Measurements from ENCODE around the gene PCSK5.

Gene PCSK5

DNA sequence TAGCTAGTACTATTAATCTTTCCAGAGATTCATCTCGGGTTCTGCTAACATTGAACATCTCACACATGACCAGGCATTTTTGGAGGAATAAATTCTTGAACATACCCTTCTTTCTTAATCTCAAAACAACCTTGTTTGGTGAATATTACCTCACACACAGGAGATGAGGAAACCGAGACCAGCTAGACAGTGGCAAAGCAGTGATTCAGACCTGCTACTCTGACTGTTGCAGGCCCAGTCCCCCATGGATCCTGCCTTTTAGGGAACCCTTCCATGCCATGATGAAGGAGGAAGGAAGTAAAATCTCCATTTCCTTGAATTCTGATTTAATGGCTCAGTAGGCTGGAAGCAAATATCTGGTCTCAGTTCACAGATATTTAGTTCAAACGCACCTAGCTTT, 2.6 kb downstream of the PCSK5 start:
- TF ChIP-seq TAF1 (IDR thresholded peaks at IDR 0.05; ENCODE audit: low read depth): no peak

DNA sequence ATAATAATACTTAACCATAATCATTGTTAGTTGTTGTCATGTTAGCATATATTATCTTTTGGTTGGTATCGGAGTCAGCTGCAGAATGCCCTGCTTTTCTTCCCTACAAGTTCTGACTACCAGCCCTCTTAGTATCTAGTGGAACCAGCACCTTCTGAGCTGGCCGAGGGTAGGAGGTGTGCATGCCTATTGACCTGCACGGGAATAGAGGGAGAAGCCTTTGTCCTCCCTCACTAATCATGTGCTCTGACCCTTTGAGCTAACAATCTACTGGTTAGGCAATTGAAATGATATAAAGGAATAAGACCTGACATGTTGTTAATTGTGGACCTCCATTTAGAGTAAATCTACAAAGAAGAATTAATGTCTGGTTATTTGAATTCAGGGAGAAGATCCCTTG, 4.1 kb downstream of the PCSK5 start:
- TF ChIP-seq TEAD4 (IDR thresholded peaks at IDR 0.05): no peak
- TF ChIP-seq, protein P1, sequence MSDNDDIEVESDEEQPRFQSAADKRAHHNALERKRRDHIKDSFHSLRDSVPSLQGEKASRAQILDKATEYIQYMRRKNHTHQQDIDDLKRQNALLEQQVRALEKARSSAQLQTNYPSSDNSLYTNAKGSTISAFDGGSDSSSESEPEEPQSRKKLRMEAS (IDR thresholded peaks at IDR 0.05): no peak
- no peak for TF ChIP-seq CEBPB (IDR thresholded peaks at IDR 0.05)
- no peak for TF ChIP-seq RAD21 (IDR thresholded peaks at IDR 0.05; ENCODE audit: low read depth)
- no peak for TF ChIP-seq TCF12 (IDR thresholded peaks at IDR 0.05; ENCODE audit: low read depth)
- TF ChIP-seq CREB1 (IDR thresholded peaks at IDR 0.05; ENCODE audit: low read depth): no peak
- TF ChIP-seq EP300 (IDR thresholded peaks at IDR 0.05; ENCODE audit: borderline replicate concordance): no peak
- no peak for TF ChIP-seq EGR1 (IDR thresholded peaks at IDR 0.05)
- no peak for TF ChIP-seq FOXM1 (IDR thresholded peaks at IDR 0.05; ENCODE audit: borderline replicate concordance, low read depth)
- TF ChIP-seq, protein P2, sequence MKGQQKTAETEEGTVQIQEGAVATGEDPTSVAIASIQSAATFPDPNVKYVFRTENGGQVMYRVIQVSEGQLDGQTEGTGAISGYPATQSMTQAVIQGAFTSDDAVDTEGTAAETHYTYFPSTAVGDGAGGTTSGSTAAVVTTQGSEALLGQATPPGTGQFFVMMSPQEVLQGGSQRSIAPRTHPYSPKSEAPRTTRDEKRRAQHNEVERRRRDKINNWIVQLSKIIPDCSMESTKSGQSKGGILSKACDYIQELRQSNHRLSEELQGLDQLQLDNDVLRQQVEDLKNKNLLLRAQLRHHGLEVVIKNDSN (IDR thresholded peaks at IDR 0.05): no peak
- TF ChIP-seq NFIC (IDR thresholded peaks at IDR 0.05): no peak

DNA sequence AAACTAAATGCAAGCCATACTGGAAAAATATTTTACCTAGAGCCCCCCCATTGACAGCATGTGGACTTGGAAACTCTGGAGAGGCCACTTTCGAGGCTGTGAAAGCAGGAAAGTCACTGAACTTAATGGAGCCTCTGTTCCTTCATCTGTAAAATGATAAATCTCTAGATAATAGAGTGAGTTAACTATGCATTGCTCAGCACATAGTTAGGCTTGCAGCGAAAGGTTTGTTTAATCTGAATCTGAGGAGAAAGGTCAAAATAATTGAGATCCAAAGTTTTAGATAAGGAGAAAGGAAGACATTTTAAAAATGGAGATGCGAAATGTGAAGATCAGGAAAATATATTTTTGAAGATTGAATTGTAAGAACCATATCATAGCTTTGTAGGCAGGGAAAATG, 4.6 kb downstream of the PCSK5 start:
- TF ChIP-seq ZBTB7A (IDR thresholded peaks at IDR 0.05; ENCODE audit: low read depth): no peak
- no peak for TF ChIP-seq EP300 (IDR thresholded peaks at IDR 0.05; ENCODE audit: borderline replicate concordance)
- TF ChIP-seq TEAD4 (IDR thresholded peaks at IDR 0.05): no peak
- TF ChIP-seq, protein P2 (IDR thresholded peaks at IDR 0.05): no peak
- TF ChIP-seq FOXM1 (IDR thresholded peaks at IDR 0.05; ENCODE audit: borderline replicate concordance, low read depth): no peak
- TF ChIP-seq, protein P3, sequence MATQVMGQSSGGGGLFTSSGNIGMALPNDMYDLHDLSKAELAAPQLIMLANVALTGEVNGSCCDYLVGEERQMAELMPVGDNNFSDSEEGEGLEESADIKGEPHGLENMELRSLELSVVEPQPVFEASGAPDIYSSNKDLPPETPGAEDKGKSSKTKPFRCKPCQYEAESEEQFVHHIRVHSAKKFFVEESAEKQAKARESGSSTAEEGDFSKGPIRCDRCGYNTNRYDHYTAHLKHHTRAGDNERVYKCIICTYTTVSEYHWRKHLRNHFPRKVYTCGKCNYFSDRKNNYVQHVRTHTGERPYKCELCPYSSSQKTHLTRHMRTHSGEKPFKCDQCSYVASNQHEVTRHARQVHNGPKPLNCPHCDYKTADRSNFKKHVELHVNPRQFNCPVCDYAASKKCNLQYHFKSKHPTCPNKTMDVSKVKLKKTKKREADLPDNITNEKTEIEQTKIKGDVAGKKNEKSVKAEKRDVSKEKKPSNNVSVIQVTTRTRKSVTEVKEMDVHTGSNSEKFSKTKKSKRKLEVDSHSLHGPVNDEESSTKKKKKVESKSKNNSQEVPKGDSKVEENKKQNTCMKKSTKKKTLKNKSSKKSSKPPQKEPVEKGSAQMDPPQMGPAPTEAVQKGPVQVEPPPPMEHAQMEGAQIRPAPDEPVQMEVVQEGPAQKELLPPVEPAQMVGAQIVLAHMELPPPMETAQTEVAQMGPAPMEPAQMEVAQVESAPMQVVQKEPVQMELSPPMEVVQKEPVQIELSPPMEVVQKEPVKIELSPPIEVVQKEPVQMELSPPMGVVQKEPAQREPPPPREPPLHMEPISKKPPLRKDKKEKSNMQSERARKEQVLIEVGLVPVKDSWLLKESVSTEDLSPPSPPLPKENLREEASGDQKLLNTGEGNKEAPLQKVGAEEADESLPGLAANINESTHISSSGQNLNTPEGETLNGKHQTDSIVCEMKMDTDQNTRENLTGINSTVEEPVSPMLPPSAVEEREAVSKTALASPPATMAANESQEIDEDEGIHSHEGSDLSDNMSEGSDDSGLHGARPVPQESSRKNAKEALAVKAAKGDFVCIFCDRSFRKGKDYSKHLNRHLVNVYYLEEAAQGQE (IDR thresholded peaks at IDR 0.05; ENCODE audit: low read depth): no peak
- no peak for TF ChIP-seq NFIC (IDR thresholded peaks at IDR 0.05)
- no peak for TF ChIP-seq CEBPB (IDR thresholded peaks at IDR 0.05)
- TF ChIP-seq, protein P1 (IDR thresholded peaks at IDR 0.05): no peak

DNA sequence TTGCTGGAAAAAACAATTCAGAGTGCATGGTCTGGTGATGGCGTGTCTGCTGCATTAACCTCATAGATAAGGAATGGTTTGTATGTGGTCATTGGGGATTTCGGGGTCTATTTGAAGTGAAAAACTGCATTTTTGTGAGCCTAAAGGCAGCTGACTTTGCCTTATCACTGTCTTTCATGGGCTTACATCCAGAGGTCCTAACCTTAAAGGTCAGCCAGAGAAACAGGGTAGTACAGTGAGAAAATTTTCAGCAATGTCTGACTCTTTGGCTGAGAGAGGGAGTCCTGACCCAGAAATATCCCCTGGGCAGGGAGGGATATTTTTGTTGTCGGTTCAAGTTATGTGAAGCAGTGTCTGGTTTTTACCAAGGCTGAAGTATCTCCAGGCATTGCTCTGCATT, 5.7 kb downstream of the PCSK5 start:
- no peak for TF ChIP-seq FOXM1 (IDR thresholded peaks at IDR 0.05; ENCODE audit: borderline replicate concordance, low read depth)
- no peak for TF ChIP-seq ZBTB7A (IDR thresholded peaks at IDR 0.05; ENCODE audit: low read depth)
- TF ChIP-seq, protein P3 (IDR thresholded peaks at IDR 0.05; ENCODE audit: low read depth): no peak
- no peak for TF ChIP-seq TEAD4 (IDR thresholded peaks at IDR 0.05)
- TF ChIP-seq, protein P1 (IDR thresholded peaks at IDR 0.05): no peak
- no peak for TF ChIP-seq EGR1 (IDR thresholded peaks at IDR 0.05)
- TF ChIP-seq, protein P2 (IDR thresholded peaks at IDR 0.05): no peak
- no peak for TF ChIP-seq YY1 (IDR thresholded peaks at IDR 0.05; ENCODE audit: low read depth)
- no peak for TF ChIP-seq CREB1 (IDR thresholded peaks at IDR 0.05; ENCODE audit: low read depth)

DNA sequence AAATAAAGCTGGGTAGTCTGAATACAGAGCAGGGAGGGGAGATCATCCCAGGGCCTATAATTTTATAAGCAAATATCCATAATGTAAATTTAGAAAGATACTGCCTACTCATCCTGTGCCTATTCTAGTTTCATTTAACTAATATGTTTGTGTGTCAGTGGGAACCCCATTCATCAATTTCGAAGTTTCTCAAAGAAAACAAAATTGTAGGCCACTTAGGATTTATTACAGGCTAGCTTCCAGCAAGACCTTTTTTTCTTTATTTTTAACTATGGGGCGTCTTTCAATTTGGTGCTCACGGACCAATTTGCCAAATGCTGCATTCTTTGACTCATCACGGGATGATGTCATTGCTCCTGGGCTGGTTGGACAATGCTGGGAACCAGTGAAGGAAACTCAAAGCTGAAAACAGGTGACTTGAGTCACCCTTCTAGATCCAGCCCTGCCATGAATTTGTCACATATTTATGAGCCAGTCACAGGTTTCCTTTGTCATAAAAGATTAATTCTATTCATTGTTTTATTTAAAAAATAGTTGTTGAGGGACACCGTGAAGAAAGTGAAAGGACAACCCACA, 13.4 kb downstream of the PCSK5 start:
- TF ChIP-seq FOXM1 (IDR thresholded peaks at IDR 0.05; ENCODE audit: borderline replicate concordance, low read depth) (peak; percentile 57; the same call in 1 of the 2 replicates), TEAD4 (IDR thresholded peaks at IDR 0.05) (peak; percentile 52), RAD21 (IDR thresholded peaks at IDR 0.05; ENCODE audit: low read depth) (no peak), YY1 (IDR thresholded peaks at IDR 0.05; ENCODE audit: low read depth) (no peak), NFIC (IDR thresholded peaks at IDR 0.05) (0 out of 2 replicates have a peak, but pooled peaks have one; percentile 40), TCF12 (IDR thresholded peaks at IDR 0.05; ENCODE audit: low read depth) (peak; percentile 27; the same call in 1 of the 2 replicates), EP300 (IDR thresholded peaks at IDR 0.05; ENCODE audit: borderline replicate concordance) (peak; percentile 55; the same call in 1 of the 2 replicates), ZBTB7A (IDR thresholded peaks at IDR 0.05; ENCODE audit: low read depth) (no peak), TAF1 (IDR thresholded peaks at IDR 0.05; ENCODE audit: low read depth) (no peak), CREB1 (IDR thresholded peaks at IDR 0.05; ENCODE audit: low read depth) (no peak), EGR1 (IDR thresholded peaks at IDR 0.05) (no peak), CEBPB (IDR thresholded peaks at IDR 0.05) (no peak)
- TF ChIP-seq, protein P3 (IDR thresholded peaks at IDR 0.05; ENCODE audit: low read depth): no peak
- TF ChIP-seq, protein P2 (IDR thresholded peaks at IDR 0.05): no peak
- TF ChIP-seq, protein P1 (IDR thresholded peaks at IDR 0.05): 0 out of 2 replicates have a peak, but pooled peaks have one; percentile 24

All from Ishikawa (cell line).